Measurements from ENCODE around the gene ASTN1. TPM values are rescaled to one million over a fixed set of nuclear protein-coding genes. Genes with fewer than 3 reads are reported as not detected.

ASTN1 gene
- total and polyA plus RNA-seq, 9 of the 15 experiments (the other 6 are each of a cell fraction or from before 2014, with no cell fraction given): 0.05 to 0.22 (median 0.18) TPM

DNA sequence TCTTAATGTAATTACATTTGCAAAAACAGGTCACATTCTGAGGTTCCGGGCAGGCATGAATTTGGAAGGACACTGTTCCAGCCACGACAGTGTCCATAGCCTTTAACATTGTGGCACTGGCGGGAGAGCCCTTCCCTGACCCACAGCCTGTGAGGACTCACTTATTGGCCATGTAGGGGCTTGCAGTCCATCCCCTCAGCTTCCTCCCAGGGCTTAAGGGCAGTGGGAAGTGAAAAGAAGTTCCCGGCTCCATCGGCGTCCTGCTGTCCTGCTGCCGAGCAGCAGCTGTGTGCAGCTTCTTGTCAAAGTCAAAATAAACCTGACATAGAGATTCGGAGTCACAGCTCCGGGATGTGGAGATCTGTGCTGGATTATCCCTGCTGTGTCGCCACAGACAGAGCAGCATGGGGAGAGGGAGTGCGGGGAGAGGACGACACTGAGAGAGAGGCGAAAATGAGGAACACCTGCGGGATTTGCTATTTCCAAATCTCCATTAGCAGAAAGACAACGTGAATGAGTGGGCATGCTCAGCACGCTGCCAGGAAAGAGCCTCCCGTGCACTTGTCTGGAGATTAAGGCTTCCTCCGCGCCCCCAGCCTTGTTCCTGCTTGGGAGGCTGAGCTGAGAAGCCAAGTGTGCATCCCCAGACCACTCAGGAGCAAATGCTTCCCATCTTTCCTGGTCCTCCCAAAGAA lies 260.3 kb downstream of the ASTN1 start:
- in situ Hi-C loops (cut with MboI): no loop called here
- no peaks in the 10 kb centered on the region for H3K9me3 ChIP-seq (replicated peaks; ENCODE audit: control insufficient read depth, insufficient read depth, low read depth, low read length)
- H3K9ac ChIP-seq (ENCODE audit: insufficient read depth in 1 of 2, low read depth in 2 of 2, low read length in 2 of 2): no peak overlapping the region
- H3K9me1 ChIP-seq (ENCODE audit: control insufficient read depth, insufficient read depth, low read length): no peaks in the 10 kb centered on the region
- H3K4me1 ChIP-seq (replicated peaks in 1 of 2; ENCODE audit: control insufficient read depth in 2 of 2, insufficient read depth in 2 of 2, low read length in 2 of 2): no peaks in the 10 kb centered on the region
- no peaks in the 10 kb centered on the region for H3K79me2 ChIP-seq (ENCODE audit: control insufficient read depth, insufficient read depth, low read length)
- H3K4me2 ChIP-seq (ENCODE audit: insufficient read depth, low read length): no peak overlapping the region
- ATAC-seq (no peak), FAIRE-seq (no peak), DNase-seq (ENCODE audit: extremely low read depth in 1 of 4, low spot score in 3 of 4) (no peak)
- no TSS peak for BruUV-seq (replicated peaks)
- intact Hi-C loops (cut with micrococcal nuclease): no loop called here
- WGBS (ENCODE audit: insufficient coverage, low coverage, missing lambda C conversion rate): 0% methylated on average over 19 of the region's 19 CpGs
- no peak overlapping the region for H2AFZ ChIP-seq (ENCODE audit: low read depth, low read length)
- H3K36me3 ChIP-seq (ENCODE audit: control insufficient read depth, insufficient read depth, low read length): no peaks in the 10 kb centered on the region
- H4K20me1 ChIP-seq (replicated peaks; ENCODE audit: control insufficient read depth, insufficient read depth, low read length): 0 out of 2 replicates have a peak, but pooled peaks cover 6% of the 10 kb centered on the region
- POLR2A ChIA-PET: interaction anchor here (0.6 kb wide), 1 partner anchor 47 kb away, joined by 4 read pairs; no protein-coding TSS in a partner anchor
- TF ChIP-seq BRCA1 (IDR thresholded peaks at IDR 0.05) (no peak), BRCA1 (CRISPR knock-in tag; IDR thresholded peaks at IDR 0.05) (no peak), ATF7 (IDR thresholded peaks at IDR 0.05) (no peak), DIDO1 (tag; IDR thresholded peaks at IDR 0.05; ENCODE audit: low read depth) (no peak), ZNF124 (CRISPR knock-in tag; IDR thresholded peaks at IDR 0.05) (no peak), OTX1 (CRISPR knock-in tag; IDR thresholded peaks at IDR 0.05) (no peak), GABPB1 (CRISPR knock-in tag; IDR thresholded peaks at IDR 0.05) (no peak), MAZ (CRISPR knock-in tag; conservative IDR thresholded peaks at IDR 0.05 in 1 of 2, IDR thresholded peaks at IDR 0.05 in 1 of 2) (no peak), PRPF4 (IDR thresholded peaks at IDR 0.05; ENCODE audit: insufficient read depth, low read depth, low read length, poor library complexity, severe bottlenecking) (no peak), PHF21A (IDR thresholded peaks at IDR 0.05; ENCODE audit: borderline replicate concordance, low read depth) (no peak)
- TF ChIP-seq, protein P1, sequence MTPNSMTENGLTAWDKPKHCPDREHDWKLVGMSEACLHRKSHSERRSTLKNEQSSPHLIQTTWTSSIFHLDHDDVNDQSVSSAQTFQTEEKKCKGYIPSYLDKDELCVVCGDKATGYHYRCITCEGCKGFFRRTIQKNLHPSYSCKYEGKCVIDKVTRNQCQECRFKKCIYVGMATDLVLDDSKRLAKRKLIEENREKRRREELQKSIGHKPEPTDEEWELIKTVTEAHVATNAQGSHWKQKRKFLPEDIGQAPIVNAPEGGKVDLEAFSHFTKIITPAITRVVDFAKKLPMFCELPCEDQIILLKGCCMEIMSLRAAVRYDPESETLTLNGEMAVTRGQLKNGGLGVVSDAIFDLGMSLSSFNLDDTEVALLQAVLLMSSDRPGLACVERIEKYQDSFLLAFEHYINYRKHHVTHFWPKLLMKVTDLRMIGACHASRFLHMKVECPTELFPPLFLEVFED (CRISPR knock-in tag; conservative IDR thresholded peaks at IDR 0.05): no peak
- TF ChIP-seq, protein P2, sequence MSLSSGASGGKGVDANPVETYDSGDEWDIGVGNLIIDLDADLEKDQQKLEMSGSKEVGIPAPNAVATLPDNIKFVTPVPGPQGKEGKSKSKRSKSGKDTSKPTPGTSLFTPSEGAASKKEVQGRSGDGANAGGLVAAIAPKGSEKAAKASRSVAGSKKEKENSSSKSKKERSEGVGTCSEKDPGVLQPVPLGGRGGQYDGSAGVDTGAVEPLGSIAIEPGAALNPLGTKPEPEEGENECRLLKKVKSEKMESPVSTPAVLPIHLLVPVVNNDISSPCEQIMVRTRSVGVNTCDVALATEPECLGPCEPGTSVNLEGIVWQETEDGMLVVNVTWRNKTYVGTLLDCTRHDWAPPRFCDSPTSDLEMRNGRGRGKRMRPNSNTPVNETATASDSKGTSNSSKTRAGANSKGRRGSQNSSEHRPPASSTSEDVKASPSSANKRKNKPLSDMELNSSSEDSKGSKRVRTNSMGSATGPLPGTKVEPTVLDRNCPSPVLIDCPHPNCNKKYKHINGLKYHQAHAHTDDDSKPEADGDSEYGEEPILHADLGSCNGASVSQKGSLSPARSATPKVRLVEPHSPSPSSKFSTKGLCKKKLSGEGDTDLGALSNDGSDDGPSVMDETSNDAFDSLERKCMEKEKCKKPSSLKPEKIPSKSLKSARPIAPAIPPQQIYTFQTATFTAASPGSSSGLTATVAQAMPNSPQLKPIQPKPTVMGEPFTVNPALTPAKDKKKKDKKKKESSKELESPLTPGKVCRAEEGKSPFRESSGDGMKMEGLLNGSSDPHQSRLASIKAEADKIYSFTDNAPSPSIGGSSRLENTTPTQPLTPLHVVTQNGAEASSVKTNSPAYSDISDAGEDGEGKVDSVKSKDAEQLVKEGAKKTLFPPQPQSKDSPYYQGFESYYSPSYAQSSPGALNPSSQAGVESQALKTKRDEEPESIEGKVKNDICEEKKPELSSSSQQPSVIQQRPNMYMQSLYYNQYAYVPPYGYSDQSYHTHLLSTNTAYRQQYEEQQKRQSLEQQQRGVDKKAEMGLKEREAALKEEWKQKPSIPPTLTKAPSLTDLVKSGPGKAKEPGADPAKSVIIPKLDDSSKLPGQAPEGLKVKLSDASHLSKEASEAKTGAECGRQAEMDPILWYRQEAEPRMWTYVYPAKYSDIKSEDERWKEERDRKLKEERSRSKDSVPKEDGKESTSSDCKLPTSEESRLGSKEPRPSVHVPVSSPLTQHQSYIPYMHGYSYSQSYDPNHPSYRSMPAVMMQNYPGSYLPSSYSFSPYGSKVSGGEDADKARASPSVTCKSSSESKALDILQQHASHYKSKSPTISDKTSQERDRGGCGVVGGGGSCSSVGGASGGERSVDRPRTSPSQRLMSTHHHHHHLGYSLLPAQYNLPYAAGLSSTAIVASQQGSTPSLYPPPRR (CRISPR knock-in tag; IDR thresholded peaks at IDR 0.05; ENCODE audit: borderline replicate concordance): no peak
- CTCF ChIA-PET (ENCODE audit: low intra/inter-chr PET ratio): no interaction called here
- no peak overlapping the region for H3K27ac ChIP-seq (ENCODE audit: extremely low read depth, low read depth, low read length)
- H3K4me3 ChIP-seq: no peak overlapping the region
- H3K27me3 ChIP-seq (ENCODE audit: control insufficient read depth in 2 of 2, insufficient read depth in 2 of 2, low read length in 2 of 2): peaks cover 13 to 36% of the 10 kb centered on the region in 2 experiments; a peak in 4 of 5 replicates

Data from K562 (cell line).